H1 (cell line): Measurements from ENCODE around the gene ADGRV1. TPM values are rescaled to one million over a fixed set of nuclear protein-coding genes. Genes with fewer than 3 reads are reported as not detected.

Source experiments
- CTCF ChIA-PET: fragments of 300-600 bp; sonication (Branson Sonifier 250); formaldehyde crosslinking; loops from one replicate; lab custom pipeline; 2021; ENCODE audit not compliant: partially characterized antibody; lab: Charles Lee
- POLR2A ChIA-PET: fragments of 300-600 bp; sonication (Branson Sonifier 250); formaldehyde crosslinking; loops from one replicate; lab custom pipeline; 2021; ENCODE audit warnings: inconsistent platforms; ENCODE audit not compliant: partially characterized antibody; lab: Charles Lee
- DNase-seq, 2 experiments: peaks; one replicate each; pipeline versions ENCODE4 v3.0.0 to v3.0.0-alpha.2; 2010 to 2022; ENCODE audit warnings: low spot score in 2 of 2, low read depth in 1 of 2, mixed read lengths in 1 of 2
- FAIRE-seq: peaks from 2 replicates; lab custom pipeline; 2011; peaks lifted over from hg19 to GRCh38; lab: Jason Lieb, UNC
- H2AFZ ChIP-seq: 2 replicates; pipeline ENCODE4 v1.8.1; 2012; ENCODE audit warnings: low read length, inconsistent platforms
- H2AK5ac ChIP-seq: 2 replicates; pipeline ENCODE4 v1.6.1; 2013; ENCODE audit warnings: low read depth, low read length
- H2BK120ac ChIP-seq: replicated peaks from 2 replicates; pipeline ENCODE3; 2013; ENCODE audit warnings: low read depth, low read length, inconsistent platforms
- H2BK12ac ChIP-seq: 2 replicates; pipeline ENCODE4 v1.6.1; 2013; ENCODE audit warnings: low read depth, low read length
- H2BK15ac ChIP-seq: 2 replicates; pipeline ENCODE4 v1.6.1; 2013; ENCODE audit warnings: low read length
- H2BK20ac ChIP-seq: 2 replicates; pipeline ENCODE4 v1.6.1; 2013; ENCODE audit warnings: low read length
- H2BK5ac ChIP-seq: 2 replicates; pipeline ENCODE4 v1.6.1; 2013; ENCODE audit warnings: low read depth, low read length
- H3K14ac ChIP-seq: 2 replicates; pipeline ENCODE4 v1.6.1; 2013; ENCODE audit warnings: inconsistent platforms; ENCODE audit not compliant: insufficient read length
- H3K18ac ChIP-seq: 2 replicates; pipeline ENCODE4 v1.6.1; 2013; ENCODE audit warnings: low read length; ENCODE audit errors: extremely low read depth
- H3K23ac ChIP-seq: 2 replicates; pipeline ENCODE4 v1.6.1; 2013; ENCODE audit warnings: inconsistent platforms; ENCODE audit not compliant: insufficient read length
- H3K23me2 ChIP-seq: 2 replicates; pipeline ENCODE4 v1.6.1; 2013; ENCODE audit warnings: low read depth, low read length
- H3K27ac ChIP-seq: 2 replicates; pipeline ENCODE4 v1.6.1; 2011; ENCODE audit warnings: low read depth, low read length, inconsistent platforms
- H3K27me3 ChIP-seq, 4 experiments: replicated peaks in 1 of 4; 1 replicate in 1 of 4; 2 replicates in 3 of 4; pipeline versions ENCODE4 v1.6.1 to v1.8.1; 2011 to 2013; ENCODE audit warnings: low read length in 3 of 4, mild to moderate bottlenecking in 3 of 4, inconsistent platforms in 2 of 4, mixed read lengths in 2 of 4, moderate library complexity in 1 of 4; ENCODE audit not compliant: control insufficient read depth in 3 of 4, insufficient read depth in 3 of 4; ENCODE audit errors: extremely low read depth in 1 of 4
- H3K36me3 ChIP-seq, 4 experiments: 2 replicates each; pipeline versions ENCODE4 v1.6.1 to v1.8.1; 2011 to 2013; ENCODE audit warnings: mild to moderate bottlenecking in 4 of 4, low read length in 3 of 4, moderate library complexity in 2 of 4, control low read depth in 1 of 4, inconsistent platforms in 1 of 4; ENCODE audit not compliant: insufficient read depth in 4 of 4, control insufficient read depth in 2 of 4
- H3K4ac ChIP-seq: replicated peaks from 2 replicates; pipeline ENCODE3; 2013; ENCODE audit warnings: low read length, low read depth, mixed read lengths, inconsistent platforms; ENCODE audit not compliant: insufficient read length
- H3K4me1 ChIP-seq, 4 experiments: replicated peaks in 1 of 4; 1 replicate in 1 of 4; 2 replicates in 3 of 4; pipeline versions ENCODE4 v1.6.1 to v1.8.1; 2011 to 2013; ENCODE audit warnings: low read length in 3 of 4, inconsistent platforms in 2 of 4, mixed read lengths in 1 of 4; ENCODE audit not compliant: insufficient read depth in 4 of 4, control insufficient read depth in 3 of 4
- H3K4me2 ChIP-seq, 2 experiments: 2 replicates each; pipeline versions ENCODE4 v1.6.1 to v1.8.1; 2011 to 2013; ENCODE audit warnings: low read depth in 2 of 2, low read length in 2 of 2, control low read depth in 1 of 2, inconsistent platforms in 1 of 2, mild to moderate bottlenecking in 1 of 2; ENCODE audit not compliant: insufficient read depth in 1 of 2
- H3K4me3 ChIP-seq, 4 experiments: fragments of 200-600, 300-600 bp in 1 of 4; sonication (generic), shearing (Covaris generic), sonication (Bioruptor Twin) in 1 of 4; 2 replicates each; pipeline versions ENCODE4 v1.5.1 to v1.8.1; 2011 to 2016; ENCODE audit warnings: low read length in 4 of 4, low read depth in 3 of 4, control low read depth in 2 of 4, inconsistent platforms in 2 of 4, mild to moderate bottlenecking in 2 of 4, mixed read lengths in 1 of 4, moderate library complexity in 1 of 4; ENCODE audit not compliant: insufficient read depth in 2 of 4; ENCODE audit errors: extremely low read depth in 1 of 4
- H3K56ac ChIP-seq: replicated peaks from 2 replicates; pipeline ENCODE3; 2013; ENCODE audit warnings: low read depth, mild to moderate bottlenecking, mixed read lengths, low read length, inconsistent platforms; ENCODE audit not compliant: insufficient read length
- H3K79me1 ChIP-seq: 2 replicates; pipeline ENCODE4 v1.6.1; 2013; ENCODE audit warnings: low read depth, low read length, control low read depth
- H3K79me2 ChIP-seq, 2 experiments: 2 replicates each; pipeline versions ENCODE4 v1.6.1 to v1.8.1; 2012 to 2013; ENCODE audit warnings: low read length in 2 of 2, mild to moderate bottlenecking in 2 of 2, inconsistent platforms in 1 of 2; ENCODE audit not compliant: insufficient read depth in 2 of 2, control insufficient read depth in 1 of 2
- H3K9ac ChIP-seq, 4 experiments: replicated peaks in 1 of 4; 1 replicate in 1 of 4; 2 replicates in 3 of 4; pipeline versions ENCODE4 v1.6.1 to v1.8.1; 2011 to 2013; ENCODE audit warnings: low read depth in 3 of 4, low read length in 3 of 4, control low read depth in 2 of 4, mild to moderate bottlenecking in 2 of 4, moderate library complexity in 2 of 4, inconsistent platforms in 1 of 4; ENCODE audit errors: extremely low read depth in 1 of 4
- H3K9me3 ChIP-seq, 2 experiments: 2 replicates each; pipeline versions ENCODE4 v1.6.1 to v1.8.1; 2012 to 2013; ENCODE audit warnings: mild to moderate bottlenecking in 2 of 2, moderate library complexity in 2 of 2, control low read depth in 1 of 2, inconsistent platforms in 1 of 2, low read depth in 1 of 2, low read length in 1 of 2, mixed read lengths in 1 of 2; ENCODE audit not compliant: insufficient read depth in 2 of 2
- H4K20me1 ChIP-seq, 2 experiments: replicated peaks in 1 of 2; 2 replicates each; pipeline versions ENCODE3 to v1.8.1; 2011 to 2013; ENCODE audit warnings: inconsistent platforms in 2 of 2, low read length in 2 of 2, mild to moderate bottlenecking in 1 of 2; ENCODE audit not compliant: insufficient read depth in 2 of 2, control insufficient read depth in 1 of 2
- H4K5ac ChIP-seq: 2 replicates; pipeline ENCODE4 v1.6.1; 2013; ENCODE audit warnings: low read length, low read depth, mixed read lengths, inconsistent platforms; ENCODE audit not compliant: insufficient read length
- H4K8ac ChIP-seq: 2 replicates; pipeline ENCODE4 v1.8.0; 2013; ENCODE audit warnings: mild to moderate bottlenecking, moderate library complexity, low read length, inconsistent platforms; ENCODE audit not compliant: insufficient read depth; ENCODE audit errors: extremely low read depth
- H4K91ac ChIP-seq: replicated peaks from 2 replicates; pipeline ENCODE3; 2013; ENCODE audit warnings: low read length, mixed read lengths, inconsistent platforms; ENCODE audit not compliant: insufficient read length
- KDM5A ChIP-seq: fragments of 200-600 bp; IDR thresholded peaks from 2 replicates; pipeline ENCODE4 v1.7.1; 2012; ENCODE audit warnings: mild to moderate bottlenecking, low read length, inconsistent platforms, mixed read lengths
- TCF12 ChIP-seq: IDR thresholded peaks from 2 replicates; pipeline ENCODE4 v1.6.1; 2011; ENCODE audit warnings: low read depth, mild to moderate bottlenecking, low read length
- TEAD4 ChIP-seq: IDR thresholded peaks from 2 replicates; pipeline ENCODE4 v1.6.1; 2012; ENCODE audit warnings: low read depth, low read length, inconsistent platforms, mixed read lengths
- USF2 ChIP-seq: IDR thresholded peaks from 2 replicates; pipeline ENCODE4 v1.6.1; 2011; ENCODE audit warnings: low read length, improper control_type of control experiment
- WGBS, 2 experiments: shearing (Covaris generic) in 1 of 2; methylation state at CpG; one replicate each; pipeline versions ENCODE4 v1.1.6 to v1.1.7; 2013 to 2015; ENCODE audit warnings: low lambda C conversion rate in 2 of 2, mixed read lengths in 2 of 2, inconsistent platforms in 1 of 2, low coverage in 1 of 2, missing lambda C conversion rate in 1 of 2; ENCODE audit not compliant: insufficient replicate concordance in 2 of 2, insufficient coverage in 1 of 2, insufficient read length in 1 of 2; ENCODE audit errors: extremely low coverage in 1 of 2, missing lambda C conversion rate in 1 of 2; 5-methylcytosine and 5-hydroxymethylcytosine counted together
- polyA plus RNA-seq, 7 experiments: library from polyadenylated mRNA; depleted of rRNA in 3 of 7; stranded (reverse) in 5 of 7; unstranded in 2 of 7; fragments of >200 nt in 5 of 7; fragments of 200-250 nt in 2 of 7; gene quantifications; 1 replicate in 5 of 7; 2 replicates in 1 of 7; 4 replicates in 1 of 7; pipeline versions ENCODE4 v1.2.1 to v1.2.3, GENCODE V29; 2011 to 2013; ENCODE audit warnings: missing spikeins in 2 of 7, mixed read lengths in 2 of 7
- total RNA-seq: library from RNA; stranded (reverse); fragmentation: NEBNext Ultra II Directional; extraction: Animal tissue kit (Norgen Biotek cat#: 25700); gene quantifications from 2 replicates; pipeline ENCODE4 v1.2.1, GENCODE V29; 2021

The ADGRV1 gene
- total and polyA plus RNA-seq, 2 of the 8 experiments (the other 6 are each of a cell fraction or from before 2014, with no cell fraction given): 53.1 to 62.2 TPM

DNA sequence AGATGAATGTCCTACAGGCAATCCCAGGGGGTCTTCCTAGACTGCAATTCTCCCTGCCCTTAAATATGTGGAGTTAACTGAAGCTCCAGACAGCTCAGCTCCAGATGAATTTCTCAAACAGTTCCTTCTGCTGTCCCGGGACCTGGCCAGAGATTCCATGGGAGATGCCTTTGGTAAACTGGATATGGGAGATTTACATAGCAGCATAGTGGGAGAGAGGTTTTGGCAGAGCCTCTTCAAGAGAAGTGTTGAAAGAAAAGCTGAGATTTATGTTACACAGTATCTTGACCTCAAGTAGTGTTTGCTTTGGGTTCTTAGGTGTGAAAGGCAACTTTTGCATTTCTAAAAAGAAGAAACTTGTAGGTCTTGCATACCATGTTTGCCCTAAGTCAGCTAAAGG lies 459.6 kb downstream of the ADGRV1 start:
- Histone ChIP-seq H4K20me1 (no peaks in the 10 kb centered on the region), H2AK5ac (no peak overlapping the region), H3K79me1 (no peaks in the 10 kb centered on the region), H2BK120ac (no peak overlapping the region), H3K14ac (no peak overlapping the region), H3K79me2 (no peaks in the 10 kb centered on the region; a peak in 1 of 4 replicates), H3K18ac (no peak overlapping the region), H4K5ac (no peak overlapping the region), H2BK12ac (no peak overlapping the region), H2BK20ac (no peak overlapping the region), H3K4ac (no peak overlapping the region), H2BK15ac (no peak overlapping the region), H3K9me3 (no peaks in the 10 kb centered on the region), H2AFZ (no peak overlapping the region), H3K23ac (no peak overlapping the region), H3K36me3 (no peaks in the 10 kb centered on the region; a peak in 1 of 8 replicates), H3K4me2 (no peak overlapping the region), H3K4me3 (no peak overlapping the region), H3K27me3 (no peaks in the 10 kb centered on the region), H3K9ac (no peak overlapping the region), H3K4me1 (no peaks in the 10 kb centered on the region), H3K23me2 (no peaks in the 10 kb centered on the region; the same call in 1 of the 2 replicates), H4K8ac (no peak overlapping the region), H2BK5ac (no peak overlapping the region), H3K27ac (no peak overlapping the region), H4K91ac (no peak overlapping the region), H3K56ac (no peak overlapping the region)
- FAIRE-seq (no peak), DNase-seq (no peak)
- WGBS, 2 experiments: 83% methylated on average over 1 of the region's 1 CpG; no CpG with 5 or more reads in 1 of the 2 experiments
- CTCF ChIA-PET: interaction anchor here (0.6 kb wide), 1 partner anchor 137 kb away, joined by 3 read pairs; no protein-coding TSS in a partner anchor
- POLR2A ChIA-PET: no interaction called here
- no peak for TF ChIP-seq TCF12
- no peak for TF ChIP-seq USF2
- TF ChIP-seq TEAD4: no peak
- no peak for TF ChIP-seq KDM5A
